ENCODE results near the gene RC3H1. TPM values are rescaled to one million over a fixed set of nuclear protein-coding genes. Genes with fewer than 3 reads are reported as not detected.

Gene RC3H1
- 9.8 and 11.9 TPM in 2 replicates for total RNA-seq (ENCODE audit: low replicate concordance)

GRCh38 chr1:174022080-174022975 lies at the start of gene RC3H1:
Gene RC3H1, minus strand, starts transcription at chr1:174022357. Its CDS starts 29,372 bp downstream, at chr1:173992985.

GRCh38 chr1:173917149-173917548 lies 105.0 kb downstream of the RC3H1 start, which contains the start of gene SERPINC1:
Gene SERPINC1, minus strand, starts transcription at chr1:173917327. Its CDS starts 68 bp downstream, at chr1:173917259.

Other genes starting within 250 kb of the RC3H1 start
- 4.7 and 11.2 TPM in 2 replicates for gene DARS2, start 197.7 kb downstream of the RC3H1 start, total RNA-seq (ENCODE audit: low replicate concordance)
- gene CENPL, start 197.5 kb downstream of the RC3H1 start, total RNA-seq (ENCODE audit: low replicate concordance), result 3.9 and 9.5 TPM in 2 replicates
- 474 and 585 TPM in 2 replicates for gene GAS5, start 154.4 kb downstream of the RC3H1 start, total RNA-seq (ENCODE audit: low replicate concordance)
- gene ZBTB37, start 154.0 kb downstream of the RC3H1 start, total RNA-seq (ENCODE audit: low replicate concordance), result 3.7 and 4.7 TPM in 2 replicates
- gene SERPINC1, start 105.0 kb downstream of the RC3H1 start, total RNA-seq (ENCODE audit: low replicate concordance), result not detected in 2 replicates
- gene RABGAP1L, start 137.2 kb upstream of the RC3H1 start, total RNA-seq (ENCODE audit: low replicate concordance), result 29.2 and 42.7 TPM in 2 replicates